Panc1 (cell line): ENCODE data around the gene SLC1A2.

Experiments
- POLR2AphosphoS5 ChIP-seq: IDR thresholded peaks from 2 replicates; pipeline ENCODE4 v1.6.1; 2012; ENCODE audit warnings: mild to moderate bottlenecking, low read depth, low read length, moderate library complexity
- SIN3A ChIP-seq: IDR thresholded peaks from 2 replicates; pipeline ENCODE4 v1.6.1; 2012; ENCODE audit warnings: low read depth, mild to moderate bottlenecking, low read length, moderate library complexity, borderline replicate concordance; ENCODE audit not compliant: insufficient read depth
- TCF7L2 ChIP-seq: IDR thresholded peaks from 2 replicates; pipeline ENCODE4 v1.6.1; 2011; ENCODE audit warnings: mild to moderate bottlenecking, low read depth, low read length, inconsistent platforms
- TF ChIP-seq, protein P1 (sequence below): fragments of 450-650 bp; IDR thresholded peaks from 2 replicates; pipeline ENCODE4 v1.5.1; 2017; ENCODE audit warnings: mild to moderate bottlenecking
- TF ChIP-seq, protein P2 (sequence below), 2 experiments: IDR thresholded peaks; 2 replicates each; pipeline ENCODE4 v1.6.1; 2011 to 2012; ENCODE audit warnings: low read depth in 2 of 2, control low read depth in 1 of 2, low read length in 1 of 2, mild to moderate bottlenecking in 1 of 2, moderate library complexity in 1 of 2; ENCODE audit not compliant: insufficient read depth in 1 of 2

DNA sequence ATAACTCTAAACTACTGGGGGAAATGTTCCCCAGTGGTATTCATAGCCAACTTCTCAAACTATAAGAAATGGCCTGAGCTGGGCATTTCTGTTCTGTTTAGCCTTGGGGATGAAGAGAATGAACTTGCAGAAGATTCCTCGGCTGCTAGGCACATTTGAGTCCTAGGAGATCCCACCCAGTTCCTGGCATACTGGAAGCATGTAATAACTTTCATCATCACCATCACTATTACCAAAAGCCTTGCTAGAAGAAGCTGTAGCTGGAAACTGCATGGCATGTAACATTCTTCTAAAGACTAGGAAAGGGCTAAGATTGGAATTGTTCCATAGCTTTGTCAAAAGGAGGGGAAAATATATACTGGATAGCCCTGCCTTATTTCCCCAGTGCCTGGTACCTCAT, 40.1 kb upstream of the SLC1A2 start:
- no peak for TF ChIP-seq SIN3A
- TF ChIP-seq, protein P1, sequence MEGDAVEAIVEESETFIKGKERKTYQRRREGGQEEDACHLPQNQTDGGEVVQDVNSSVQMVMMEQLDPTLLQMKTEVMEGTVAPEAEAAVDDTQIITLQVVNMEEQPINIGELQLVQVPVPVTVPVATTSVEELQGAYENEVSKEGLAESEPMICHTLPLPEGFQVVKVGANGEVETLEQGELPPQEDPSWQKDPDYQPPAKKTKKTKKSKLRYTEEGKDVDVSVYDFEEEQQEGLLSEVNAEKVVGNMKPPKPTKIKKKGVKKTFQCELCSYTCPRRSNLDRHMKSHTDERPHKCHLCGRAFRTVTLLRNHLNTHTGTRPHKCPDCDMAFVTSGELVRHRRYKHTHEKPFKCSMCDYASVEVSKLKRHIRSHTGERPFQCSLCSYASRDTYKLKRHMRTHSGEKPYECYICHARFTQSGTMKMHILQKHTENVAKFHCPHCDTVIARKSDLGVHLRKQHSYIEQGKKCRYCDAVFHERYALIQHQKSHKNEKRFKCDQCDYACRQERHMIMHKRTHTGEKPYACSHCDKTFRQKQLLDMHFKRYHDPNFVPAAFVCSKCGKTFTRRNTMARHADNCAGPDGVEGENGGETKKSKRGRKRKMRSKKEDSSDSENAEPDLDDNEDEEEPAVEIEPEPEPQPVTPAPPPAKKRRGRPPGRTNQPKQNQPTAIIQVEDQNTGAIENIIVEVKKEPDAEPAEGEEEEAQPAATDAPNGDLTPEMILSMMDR: no peak
- TF ChIP-seq POLR2AphosphoS5: no peak
- TF ChIP-seq, protein P2, sequence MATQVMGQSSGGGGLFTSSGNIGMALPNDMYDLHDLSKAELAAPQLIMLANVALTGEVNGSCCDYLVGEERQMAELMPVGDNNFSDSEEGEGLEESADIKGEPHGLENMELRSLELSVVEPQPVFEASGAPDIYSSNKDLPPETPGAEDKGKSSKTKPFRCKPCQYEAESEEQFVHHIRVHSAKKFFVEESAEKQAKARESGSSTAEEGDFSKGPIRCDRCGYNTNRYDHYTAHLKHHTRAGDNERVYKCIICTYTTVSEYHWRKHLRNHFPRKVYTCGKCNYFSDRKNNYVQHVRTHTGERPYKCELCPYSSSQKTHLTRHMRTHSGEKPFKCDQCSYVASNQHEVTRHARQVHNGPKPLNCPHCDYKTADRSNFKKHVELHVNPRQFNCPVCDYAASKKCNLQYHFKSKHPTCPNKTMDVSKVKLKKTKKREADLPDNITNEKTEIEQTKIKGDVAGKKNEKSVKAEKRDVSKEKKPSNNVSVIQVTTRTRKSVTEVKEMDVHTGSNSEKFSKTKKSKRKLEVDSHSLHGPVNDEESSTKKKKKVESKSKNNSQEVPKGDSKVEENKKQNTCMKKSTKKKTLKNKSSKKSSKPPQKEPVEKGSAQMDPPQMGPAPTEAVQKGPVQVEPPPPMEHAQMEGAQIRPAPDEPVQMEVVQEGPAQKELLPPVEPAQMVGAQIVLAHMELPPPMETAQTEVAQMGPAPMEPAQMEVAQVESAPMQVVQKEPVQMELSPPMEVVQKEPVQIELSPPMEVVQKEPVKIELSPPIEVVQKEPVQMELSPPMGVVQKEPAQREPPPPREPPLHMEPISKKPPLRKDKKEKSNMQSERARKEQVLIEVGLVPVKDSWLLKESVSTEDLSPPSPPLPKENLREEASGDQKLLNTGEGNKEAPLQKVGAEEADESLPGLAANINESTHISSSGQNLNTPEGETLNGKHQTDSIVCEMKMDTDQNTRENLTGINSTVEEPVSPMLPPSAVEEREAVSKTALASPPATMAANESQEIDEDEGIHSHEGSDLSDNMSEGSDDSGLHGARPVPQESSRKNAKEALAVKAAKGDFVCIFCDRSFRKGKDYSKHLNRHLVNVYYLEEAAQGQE (IDR thresholded peaks at IDR 0.05; ENCODE audit: insufficient read depth in 1 of 2, low read depth in 2 of 2, low read length in 1 of 2): no peak
- TF ChIP-seq TCF7L2: no peak
